UCSD-AML1 (cell line): Measurements from ENCODE around the gene DUS1L.

Source experiments
- DNase-seq: peaks from one replicate; lab custom pipeline; 2025; ENCODE audit not compliant: unreplicated experiment; lab: John Stamatoyannopoulos, UW

The DUS1L gene

GRCh38 chr17:82015311-82015971 is 50.2 kb downstream of the DUS1L start:
- no peak for DNase-seq

GRCh38 chr17:82014971-82015310 is 50.7 kb downstream of the DUS1L start:
- DNase-seq: no peak

GRCh38 chr17:82014432-82014831 is 51.2 kb downstream of the DUS1L start:
- no peak for DNase-seq

DNA sequence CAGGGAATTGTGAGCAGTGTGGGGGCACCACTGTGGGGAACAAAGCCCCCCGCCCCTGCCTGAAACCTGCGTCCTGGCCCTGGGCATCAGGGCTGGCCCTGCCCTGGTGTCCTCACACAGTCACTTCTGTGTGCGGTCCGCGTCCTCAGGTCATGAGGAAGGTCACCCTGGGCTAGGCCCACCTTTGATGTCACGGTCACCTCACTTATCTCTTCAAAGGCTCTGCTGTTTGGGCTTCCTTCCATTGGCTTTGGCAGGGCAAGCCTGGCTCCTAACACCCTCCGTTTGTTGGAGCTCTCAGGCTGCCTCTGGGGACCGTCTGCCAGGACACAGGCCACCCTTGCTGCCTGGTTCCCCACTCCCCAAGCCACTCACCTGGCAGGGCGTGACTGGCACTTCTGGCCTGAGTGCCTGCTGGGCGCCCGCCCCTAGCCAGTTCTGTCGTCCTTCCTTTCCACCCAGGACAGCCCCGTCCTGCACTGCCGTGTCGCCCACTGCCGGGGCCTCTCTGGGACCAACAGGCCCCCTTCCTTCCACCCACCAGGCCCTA is 51.8 kb downstream of the DUS1L start:
- no peak for DNase-seq

DNA sequence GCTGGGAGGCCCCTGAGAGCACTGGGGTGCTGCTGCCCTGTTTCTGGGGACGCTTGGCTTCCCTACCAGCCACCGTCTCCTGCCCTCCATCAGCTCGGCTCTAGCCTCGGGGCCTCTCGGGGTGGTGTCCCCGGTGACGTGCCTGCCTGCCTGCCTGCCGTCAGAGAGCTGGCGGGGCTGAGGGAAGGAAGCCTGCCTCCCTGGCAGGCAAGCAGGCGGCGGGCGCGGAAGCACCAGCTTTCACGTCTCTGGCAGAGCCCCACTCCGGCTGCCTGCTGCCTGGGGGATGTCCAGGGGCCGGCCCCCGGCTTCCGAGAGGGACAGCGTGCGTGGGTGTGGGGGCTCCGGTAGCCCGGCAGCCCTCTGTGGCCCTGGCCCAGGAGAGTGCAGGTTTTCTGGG is 52.3 kb downstream of the DUS1L start:
- no peak for DNase-seq

DNA sequence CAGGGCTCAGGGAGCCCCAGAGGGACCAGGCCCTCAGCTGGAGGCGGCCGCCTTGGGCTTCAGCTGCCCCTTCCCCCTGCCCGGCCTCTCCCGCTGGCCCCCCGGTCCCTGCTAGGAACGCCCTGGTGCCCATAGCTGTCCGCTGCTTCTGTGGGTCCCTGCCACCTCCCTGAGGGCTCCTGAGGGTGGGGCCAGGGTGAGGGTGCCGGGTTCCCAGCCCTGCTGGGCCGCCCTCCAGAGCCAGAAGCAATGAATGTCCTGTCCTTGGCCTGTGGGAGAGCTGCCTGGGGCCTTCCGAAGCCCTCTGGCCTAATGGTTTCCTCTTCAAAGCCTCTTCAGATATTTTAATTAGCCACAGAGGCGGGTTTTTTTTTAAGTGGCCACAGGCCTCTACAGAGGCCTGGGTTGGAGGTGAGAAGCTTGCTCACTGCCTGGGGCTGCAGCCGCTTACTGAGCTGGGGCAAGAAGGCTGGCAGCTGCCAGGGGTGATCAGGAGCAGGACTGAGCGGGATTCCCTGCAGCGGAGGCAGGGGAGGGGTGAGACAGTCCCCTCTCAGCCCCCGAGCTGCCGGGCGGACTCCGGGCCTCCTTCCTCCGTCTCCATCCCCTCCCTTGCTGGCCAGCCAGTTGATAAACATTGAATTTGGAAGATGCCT is 52.8 kb downstream of the DUS1L start:
- no peak for DNase-seq

DNA sequence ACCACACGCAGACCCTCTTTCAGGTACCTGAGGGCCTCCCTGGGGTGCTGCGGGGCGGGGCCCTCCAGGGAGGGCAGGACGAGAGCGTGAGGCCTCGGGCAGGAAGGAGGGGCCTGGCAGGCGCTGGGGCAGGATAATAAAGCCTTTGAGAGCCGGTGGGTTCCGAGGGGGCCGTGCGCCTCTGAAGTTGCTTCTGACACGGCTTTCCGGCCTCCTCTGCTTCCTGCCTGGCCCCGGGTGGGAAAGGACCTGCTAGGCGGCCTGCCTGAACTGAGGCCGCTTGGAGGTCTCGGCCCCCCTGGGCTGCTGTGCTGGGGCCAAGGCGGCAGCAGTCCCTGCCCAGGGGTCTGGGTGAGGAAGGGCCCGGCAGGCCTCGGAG is 53.4 kb downstream of the DUS1L start:
- no peak for DNase-seq

DNA sequence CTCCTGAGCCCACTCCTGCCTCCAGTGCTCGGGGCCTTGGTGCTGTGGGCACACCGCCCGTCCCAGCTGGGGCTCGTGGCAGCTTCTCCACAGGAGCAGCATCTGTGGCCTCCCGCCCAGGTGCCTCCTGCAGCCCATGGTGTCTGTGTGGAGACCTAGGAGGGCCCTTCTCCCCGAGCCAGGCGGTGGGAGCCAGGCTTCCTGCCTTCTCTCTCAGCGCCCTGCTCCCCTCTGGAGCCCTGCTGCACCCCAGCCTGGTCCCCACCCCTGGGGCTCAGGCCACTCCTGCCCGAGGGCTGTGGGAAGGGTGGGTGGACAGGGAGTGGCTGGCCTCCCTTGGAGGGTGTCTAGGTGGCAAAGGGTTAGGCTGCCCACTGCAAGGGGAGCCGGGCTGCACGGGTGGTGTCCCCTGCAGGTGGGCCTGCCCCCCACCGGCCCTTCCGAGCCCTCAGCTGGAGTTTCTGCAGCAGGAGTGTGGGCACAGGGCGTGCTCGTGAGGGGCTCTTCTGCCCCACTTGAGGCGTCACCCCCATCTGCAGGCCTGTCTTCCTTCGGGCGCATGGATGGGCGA is 53.9 kb downstream of the DUS1L start:
- DNase-seq: no peak

DNA sequence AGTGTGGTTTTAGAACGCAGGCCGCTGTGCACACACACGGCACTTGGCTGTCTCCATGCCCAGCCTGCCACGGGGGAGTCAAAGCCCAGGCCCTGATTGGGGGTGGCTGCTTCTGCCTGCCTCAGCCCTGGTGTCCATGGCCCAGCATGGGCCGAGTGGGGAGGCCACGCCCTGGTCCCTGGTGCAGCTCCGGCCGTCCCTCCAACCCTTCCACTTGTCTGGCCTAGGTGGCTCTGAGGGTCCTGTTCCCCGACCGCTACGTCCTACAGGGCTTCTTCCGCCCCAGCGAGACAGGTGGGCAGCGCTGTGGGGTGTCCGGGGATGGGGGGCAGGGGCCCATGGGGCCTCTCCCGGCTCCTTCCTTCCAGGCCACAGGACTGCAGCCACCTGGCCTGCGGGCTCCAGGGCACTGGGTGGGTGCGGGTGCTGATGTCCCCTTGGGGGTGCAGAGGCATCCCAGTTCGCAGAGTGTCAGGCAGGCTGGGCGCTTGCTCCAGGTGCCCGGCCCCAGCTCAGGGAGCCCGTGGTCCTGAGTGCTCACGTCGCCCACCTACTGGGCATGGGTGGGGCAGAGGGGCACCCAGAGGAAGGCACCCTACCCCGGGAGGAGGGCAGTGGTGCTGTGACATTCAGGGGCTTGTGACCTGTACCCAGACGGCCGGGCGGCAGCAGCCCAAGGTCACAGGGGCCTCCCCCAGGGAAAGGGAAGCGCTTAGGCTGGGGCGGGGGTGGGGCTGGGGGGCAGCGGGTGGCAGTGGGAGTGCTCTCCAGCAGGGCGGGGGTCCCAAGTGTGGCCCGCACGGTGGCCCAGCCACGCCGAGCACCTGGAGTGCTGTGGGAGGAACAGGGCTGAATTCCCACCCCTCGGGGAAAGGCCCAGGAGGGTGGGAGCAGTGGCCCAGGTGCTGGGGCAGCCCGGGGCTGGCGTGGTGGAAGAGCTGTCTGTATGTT is 54.8 kb downstream of the DUS1L start:
- DNase-seq: no peak

DNA sequence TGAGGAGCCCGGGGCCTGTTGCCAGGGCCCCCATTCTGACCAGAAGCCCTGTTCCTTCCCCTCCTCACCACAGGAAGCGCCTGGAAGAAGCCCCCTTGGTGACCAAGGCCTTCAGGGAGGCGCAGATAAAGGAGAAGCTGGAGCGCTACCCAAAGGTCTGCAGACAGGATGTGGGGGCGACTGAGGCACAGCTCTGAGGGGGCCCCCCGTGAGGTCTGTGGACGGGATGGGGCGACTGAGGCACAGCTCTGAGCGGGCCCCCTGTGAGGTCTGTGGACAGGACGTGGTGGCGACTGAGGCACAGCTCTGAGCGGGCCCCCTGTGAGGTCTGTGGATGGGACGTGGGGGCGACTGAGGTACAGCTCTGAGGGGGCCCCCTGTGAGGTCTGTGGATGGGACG is 56.2 kb downstream of the DUS1L start:
- DNase-seq: no peak

DNA sequence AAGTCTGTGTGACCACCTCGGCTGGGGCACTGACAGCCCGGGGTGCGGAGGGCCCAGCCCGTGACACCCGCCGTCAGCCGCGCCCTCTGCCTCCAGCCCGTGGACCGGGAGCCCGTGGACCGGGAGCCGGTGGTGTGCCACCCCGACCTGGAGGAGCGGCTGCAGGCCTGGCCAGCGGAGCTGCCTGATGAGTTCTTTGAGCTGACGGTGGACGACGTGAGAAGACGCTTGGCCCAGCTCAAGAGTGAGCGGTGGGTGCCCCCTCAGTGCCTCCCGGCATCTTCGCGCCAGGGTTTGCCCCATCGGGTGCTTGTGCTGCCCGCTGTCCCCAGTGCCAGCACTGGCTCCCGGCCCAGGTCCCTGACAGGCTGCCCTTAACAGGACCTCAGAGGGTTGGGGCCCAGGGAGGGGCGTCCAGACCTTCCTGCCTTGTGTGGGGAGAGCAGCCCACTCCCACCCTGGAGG is 56.6 kb downstream of the DUS1L start:
- DNase-seq: no peak

DNA sequence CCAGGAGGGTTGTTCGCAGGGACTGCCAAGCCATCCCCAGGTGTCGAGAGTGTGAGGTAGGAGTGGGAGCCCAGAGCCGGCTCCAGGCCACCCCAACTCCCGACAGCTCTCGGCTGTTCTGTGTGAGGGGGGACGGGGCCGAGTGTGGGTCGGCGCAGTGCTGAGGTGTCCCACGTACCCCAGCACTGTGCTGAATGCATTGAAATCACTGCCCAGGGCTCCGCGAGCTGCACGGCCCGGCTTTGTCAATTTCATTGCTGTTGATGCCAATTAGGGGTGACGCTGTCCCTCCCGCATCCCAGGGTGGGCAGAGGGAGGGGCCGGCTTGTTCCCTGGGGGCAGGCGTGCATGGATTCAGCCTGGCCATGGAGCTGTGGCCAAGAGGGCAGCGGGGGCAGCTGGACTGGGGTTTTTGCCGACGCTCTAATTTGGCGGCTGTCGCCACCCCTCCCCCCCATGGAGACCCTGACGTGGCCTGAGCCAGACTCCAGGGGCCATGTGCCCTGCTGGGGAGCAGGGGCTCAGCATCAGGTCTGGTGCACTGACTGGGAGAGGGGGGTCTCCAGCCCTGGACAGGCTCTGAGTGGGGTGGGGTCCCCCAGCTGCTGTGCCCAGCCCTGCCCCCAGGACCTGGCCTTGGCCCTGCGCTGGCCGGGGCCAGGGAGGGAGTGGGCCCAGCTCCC is 57.2 kb downstream of the DUS1L start:
- no peak for DNase-seq
